K562 (cell line): ENCODE results near the gene MYO1D. TPM values are rescaled to one million over a fixed set of nuclear protein-coding genes. Genes with fewer than 3 reads are reported as not detected.

Experiments
- ATAC-seq: fragments of 200-7000 bp; cut with Tn5 transposase; 3 replicates; pipeline ENCODE4 v1.9.1; 2020; ENCODE audit warnings: moderate library complexity
- BruUV-seq: library from RNA; stranded (reverse); fragments of 400-500 nt; replicated peaks from 2 replicates; lab custom pipeline; 2021; lab: Mats Ljungman, UMichigan
- CTCF ChIA-PET: fragments of 300-600 bp; formaldehyde crosslinking; extraction: SDS; loops from one replicate; lab custom pipeline; 2021; ENCODE audit warnings: low intra/inter-chr PET ratio; lab: Yijun Ruan, JAX
- POLR2A ChIA-PET: fragments of 300-600, 350-650 bp; sonication (Branson Sonifier 250); formaldehyde crosslinking; extraction: SDS; loops from one replicate; lab custom pipeline; 2021; ENCODE audit warnings: antibody characterized with exemption, inconsistent platforms; lab: Yijun Ruan, JAX
- DNase-seq, 4 experiments: peaks; one replicate each; pipeline versions ENCODE4 v3.0.0 to v3.0.0-alpha.2; 2011 to 2018; ENCODE audit warnings: low spot score in 3 of 4, mixed read lengths in 3 of 4; ENCODE audit errors: extremely low read depth in 1 of 4
- FAIRE-seq: peaks from 2 replicates; lab custom pipeline; 2011; peaks lifted over from hg19 to GRCh38; lab: Jason Lieb, UNC
- H2AFZ ChIP-seq: 2 replicates; pipeline ENCODE4 v1.6.0; 2011; ENCODE audit warnings: low read depth, low read length, control low read depth, inconsistent platforms
- H3K27ac ChIP-seq: fragments of 200-600 bp; 3 replicates; pipeline ENCODE4 v1.8.0; 2011; ENCODE audit warnings: low read depth, mild to moderate bottlenecking, control low read depth, inconsistent platforms, low read length, moderate library complexity, mixed read lengths; ENCODE audit errors: extremely low read depth
- H3K27me3 ChIP-seq, 2 experiments: fragments of 300-600 bp in 1 of 2; 2 replicates in 1 of 2; 3 replicates in 1 of 2; pipeline versions ENCODE4 v1.6.0 to v1.8.0; 2011; ENCODE audit warnings: inconsistent platforms in 2 of 2, low read length in 2 of 2, mild to moderate bottlenecking in 1 of 2, mixed read lengths in 1 of 2, moderate library complexity in 1 of 2; ENCODE audit not compliant: control insufficient read depth in 2 of 2, insufficient read depth in 2 of 2
- H3K36me3 ChIP-seq: fragments of 300-600 bp; 3 replicates; pipeline ENCODE4 v1.8.0; 2011; ENCODE audit warnings: mild to moderate bottlenecking, low read length, inconsistent platforms; ENCODE audit not compliant: control insufficient read depth, insufficient read depth
- H3K4me1 ChIP-seq, 2 experiments: fragments of 200-600 bp in 1 of 2; replicated peaks in 1 of 2; 2 replicates in 1 of 2; 3 replicates in 1 of 2; pipeline versions ENCODE4 v1.5.1 to v1.8.0; 2011; ENCODE audit warnings: inconsistent platforms in 2 of 2, low read length in 2 of 2, mild to moderate bottlenecking in 1 of 2, mixed read lengths in 1 of 2, moderate library complexity in 1 of 2; ENCODE audit not compliant: control insufficient read depth in 2 of 2, insufficient read depth in 2 of 2
- H3K4me2 ChIP-seq: 2 replicates; pipeline ENCODE4 v1.6.1; 2011; ENCODE audit warnings: low read length, control low read depth, inconsistent platforms, mixed read lengths; ENCODE audit not compliant: insufficient read depth
- H3K4me3 ChIP-seq: fragments of 200-600 bp; sonication (generic), shearing (Covaris generic); 2 replicates; pipeline ENCODE4 v1.5.1; 2016; ENCODE audit warnings: control low read depth, inconsistent platforms
- H3K79me2 ChIP-seq: fragments of 200-600 bp; 3 replicates; pipeline ENCODE4 v1.8.0; 2011; ENCODE audit warnings: low read length, inconsistent platforms; ENCODE audit not compliant: control insufficient read depth, insufficient read depth
- H3K9ac ChIP-seq, 2 experiments: 2 replicates each; pipeline versions ENCODE4 v1.6.0 to v1.6.1; 2011; ENCODE audit warnings: low read depth in 2 of 2, low read length in 2 of 2, control low read depth in 1 of 2, inconsistent platforms in 1 of 2, mild to moderate bottlenecking in 1 of 2, mixed read lengths in 1 of 2; ENCODE audit not compliant: insufficient read depth in 1 of 2
- H3K9me1 ChIP-seq: one replicate; pipeline ENCODE4 v1.6.0; 2011; ENCODE audit warnings: inconsistent platforms, mild to moderate bottlenecking, low read length, moderate library complexity; ENCODE audit not compliant: control insufficient read depth, insufficient read depth
- H3K9me3 ChIP-seq: replicated peaks from 2 replicates; pipeline ENCODE4 v1.5.1; 2011; ENCODE audit warnings: low read depth, low read length, inconsistent platforms; ENCODE audit not compliant: control insufficient read depth, insufficient read depth
- H4K20me1 ChIP-seq: replicated peaks from 2 replicates; pipeline ENCODE4 v1.6.1; 2011; ENCODE audit warnings: low read length, inconsistent platforms, mixed read lengths; ENCODE audit not compliant: control insufficient read depth, insufficient read depth
- ATF1 ChIP-seq, 2 experiments: fragments of 450-650 bp in 1 of 2; IDR thresholded peaks; 2 replicates each; pipeline ENCODE4 v1.6.1; 2016; ENCODE audit warnings: missing compliant biosample characterization in 1 of 2, missing genetic modification characterization in 1 of 2
- ETV6 ChIP-seq, 3 experiments: fragments of 150-350 bp in 1 of 3; sonication (generic) in 1 of 3; formaldehyde crosslinking in 1 of 3; IDR thresholded peaks; 2 replicates each; pipeline versions ENCODE4 v1.6.1 to v1.8.0; 2014 to 2022; ENCODE audit warnings: borderline replicate concordance in 2 of 3, low read depth in 2 of 3, antibody characterized with exemption in 1 of 3, low read length in 1 of 3, mild to moderate bottlenecking in 1 of 3, missing genetic modification reagents in 1 of 3
- FOXJ3 ChIP-seq: sonication (generic); formaldehyde crosslinking; IDR thresholded peaks from 2 replicates; pipeline ENCODE4 v1.4.0; 2020; ENCODE audit warnings: mild to moderate bottlenecking, missing genetic modification reagents
- HDAC1 ChIP-seq, 2 experiments: fragments of 450-650 bp; IDR thresholded peaks; 2 replicates each; pipeline ENCODE4 v1.6.1; 2016 to 2017; ENCODE audit warnings: inconsistent platforms in 1 of 2, mild to moderate bottlenecking in 1 of 2, moderate library complexity in 1 of 2
- MCM3 ChIP-seq: fragments of 450-650 bp; IDR thresholded peaks from 2 replicates; pipeline ENCODE4 v1.6.1; 2016
- NFIC ChIP-seq: fragments of 450-650 bp; IDR thresholded peaks from 2 replicates; pipeline ENCODE4 v1.6.1; 2017; ENCODE audit warnings: mild to moderate bottlenecking, inconsistent platforms
- NR1H2 ChIP-seq: sonication (generic); formaldehyde crosslinking; IDR thresholded peaks from 2 replicates; pipeline ENCODE4 v1.4.0; 2020; ENCODE audit warnings: mild to moderate bottlenecking, missing genetic modification reagents
- POLR3G ChIP-seq: IDR thresholded peaks from 2 replicates; pipeline ENCODE4 v1.6.1; 2011; ENCODE audit not compliant: insufficient read length, insufficient replicate concordance; ENCODE audit errors: extremely low read depth
- RB1 ChIP-seq: fragments of 450-650 bp; IDR thresholded peaks from 2 replicates; pipeline ENCODE4 v1.6.1; 2017; ENCODE audit warnings: low read depth, mild to moderate bottlenecking
- RHOXF2B ChIP-seq: fragments of 250-450 bp; sonication (Bioruptor Pico); conservative IDR thresholded peaks from 2 replicates; pipeline ENCODE4 v1.5.1; 2021
- TGIF2 ChIP-seq: sonication (generic); formaldehyde crosslinking; IDR thresholded peaks from 2 replicates; pipeline ENCODE4 v1.8.1; 2022; ENCODE audit warnings: mild to moderate bottlenecking, missing genetic modification reagents, moderate library complexity
- TRIM24 ChIP-seq, 2 experiments: fragments of 450-650 bp; IDR thresholded peaks; 2 replicates each; pipeline ENCODE4 v1.6.1; 2016
- VEZF1 ChIP-seq: fragments of 200-800 bp; sonication (Bioruptor generic); IDR thresholded peaks from 2 replicates; pipeline ENCODE4 v1.6.1; 2017; ENCODE audit warnings: missing genetic modification characterization, missing compliant biosample characterization
- WGBS: fragments of 100-300 bp; shearing (Covaris generic); methylation state at CpG from one replicate; pipeline ENCODE4 v1.1.6; 2016; ENCODE audit warnings: low coverage, mixed read lengths; ENCODE audit not compliant: insufficient coverage; ENCODE audit errors: missing lambda C conversion rate; 5-methylcytosine and 5-hydroxymethylcytosine counted together
- in situ Hi-C: fragments of 300-500 bp; cut with MboI; formaldehyde crosslinking; loops from 4 replicates; pipeline ENCODE4 v1.15.0; 2018; ENCODE audit warnings: inconsistent platforms, mixed read lengths
- intact Hi-C: fragments of 100-400 bp; cut with micrococcal nuclease; formaldehyde crosslinking; loops from 2 replicates; pipeline ENCODE4 v1.14.2; 2022
- polyA plus RNA-seq, 8 experiments: library from polyadenylated mRNA; depleted of rRNA in 4 of 8; stranded (reverse) in 5 of 8; unstranded in 3 of 8; fragments of >200 nt; fragmentation: Nextera tagmentation in 2 of 8; fragmentation: Illumina TruSeq in 1 of 8; extraction: Ambion mirVana in 2 of 8; extraction: Trizol in 1 of 8; gene quantifications; 2 replicates each; pipeline versions ENCODE4 v1.2.1 to v1.2.3, GENCODE V29; 2011 to 2014; ENCODE audit warnings: inconsistent platforms in 1 of 8, missing spikeins in 1 of 8
- total RNA-seq, 7 experiments: library from RNA; depleted of rRNA in 6 of 7; stranded (reverse); fragments of >200 nt in 6 of 7; fragmentation: Illumina TruSeq in 2 of 7; extraction: Trizol in 2 of 7; gene quantifications; 2 replicates each; pipeline versions ENCODE4 v1.2.1 to v1.2.3, GENCODE V29; 2011 to 2021; ENCODE audit warnings: low replicate concordance in 1 of 7

The MYO1D gene
- total and polyA plus RNA-seq, 9 of the 15 experiments (the other 6 are each of a cell fraction or from before 2014, with no cell fraction given): 2.1 to 71.2 (median 45.4) TPM

- intact Hi-C loops (no loop called here), in situ Hi-C loops (no loop called here)
- BruUV-seq: no TSS peak
- no peaks in the 10 kb centered on the region for H3K9me3 ChIP-seq
- H3K9me1 ChIP-seq: no peaks in the 10 kb centered on the region
- FAIRE-seq: no peak
- H3K27me3 ChIP-seq: no peaks in the 10 kb centered on the region
- ATAC-seq: no peak
- WGBS: 57% methylated on average over 4 of the region's 4 CpGs
- H3K4me1 ChIP-seq: peaks cover 0 to 4% of the 10 kb centered on the region in 2 experiments; a peak in 1 of 5 replicates
- H3K9ac ChIP-seq: no peak overlapping the region
- no peak overlapping the region for H3K27ac ChIP-seq
- no peaks in the 10 kb centered on the region for H3K36me3 ChIP-seq
- H2AFZ ChIP-seq: no peak overlapping the region
- DNase-seq: no peak
- ChIA-PET CTCF (no interaction called here), POLR2A (no interaction called here)
- H4K20me1 ChIP-seq: no peaks in the 10 kb centered on the region
- no peak overlapping the region for H3K4me2 ChIP-seq
- H3K4me3 ChIP-seq: no peak overlapping the region
- no peaks in the 10 kb centered on the region for H3K79me2 ChIP-seq
- no peak for TF ChIP-seq HDAC1 (IDR thresholded peaks at IDR 0.05)
- TF ChIP-seq ATF1 (CRISPR knock-in tag; IDR thresholded peaks at IDR 0.05): no peak
- TF ChIP-seq ATF1 (tag; IDR thresholded peaks at IDR 0.05): no peak
- no peak for TF ChIP-seq POLR3G
- TF ChIP-seq VEZF1 (CRISPR knock-in tag): no peak
- no peak for TF ChIP-seq TGIF2 (CRISPR knock-in tag)
- no peak for TF ChIP-seq FOXJ3 (CRISPR knock-in tag)
- no peak for TF ChIP-seq RB1
- TF ChIP-seq RHOXF2B (CRISPR knock-in tag): no peak
- no peak for TF ChIP-seq NFIC
- no peak for TF ChIP-seq ETV6 (IDR thresholded peaks at IDR 0.05; ENCODE audit: borderline replicate concordance in 1 of 2, low read depth in 2 of 2, low read length in 1 of 2)
- no peak for TF ChIP-seq ETV6 (CRISPR knock-in tag; IDR thresholded peaks at IDR 0.05; ENCODE audit: borderline replicate concordance)
- no peak for TF ChIP-seq TRIM24 (IDR thresholded peaks at IDR 0.05)
- TF ChIP-seq MCM3: no peak
- TF ChIP-seq NR1H2 (CRISPR knock-in tag): no peak
- TF ChIP-seq, all 486 proteins: peak for 0
Measured at GRCh38 chr17:32514606-32515005, 362.3 kb downstream of the MYO1D start.
